ENCODE measurements around the gene ZMYM1.
"Not testable (repeated sequence)": the region's sequence is repeated elsewhere in the genome, so short reads cannot be mapped to it uniquely, and the experiment has no call there.

Gene ZMYM1

DNA sequence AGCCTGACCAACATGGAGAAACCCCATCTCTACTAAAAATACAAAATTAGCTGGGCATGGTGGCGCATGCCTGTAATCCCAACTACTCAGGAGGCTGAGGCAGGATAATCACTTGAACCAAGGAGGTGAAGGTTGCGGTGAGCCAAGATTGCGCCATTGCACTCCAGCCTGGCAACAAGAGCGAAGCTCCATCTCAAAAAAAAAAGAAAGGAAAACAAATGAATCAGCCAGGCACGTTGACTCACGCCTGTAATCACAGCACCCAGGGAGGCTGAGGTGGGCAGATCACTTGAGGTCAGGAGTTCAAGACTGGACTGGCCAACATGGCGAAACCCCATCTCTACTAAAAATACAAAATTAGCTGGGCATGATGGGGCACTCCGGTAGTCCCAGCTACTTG lies 2.8 kb upstream of the ZMYM1 start:
- DNase-seq (ENCODE audit: low spot score) = not testable (repeated sequence)

DNA sequence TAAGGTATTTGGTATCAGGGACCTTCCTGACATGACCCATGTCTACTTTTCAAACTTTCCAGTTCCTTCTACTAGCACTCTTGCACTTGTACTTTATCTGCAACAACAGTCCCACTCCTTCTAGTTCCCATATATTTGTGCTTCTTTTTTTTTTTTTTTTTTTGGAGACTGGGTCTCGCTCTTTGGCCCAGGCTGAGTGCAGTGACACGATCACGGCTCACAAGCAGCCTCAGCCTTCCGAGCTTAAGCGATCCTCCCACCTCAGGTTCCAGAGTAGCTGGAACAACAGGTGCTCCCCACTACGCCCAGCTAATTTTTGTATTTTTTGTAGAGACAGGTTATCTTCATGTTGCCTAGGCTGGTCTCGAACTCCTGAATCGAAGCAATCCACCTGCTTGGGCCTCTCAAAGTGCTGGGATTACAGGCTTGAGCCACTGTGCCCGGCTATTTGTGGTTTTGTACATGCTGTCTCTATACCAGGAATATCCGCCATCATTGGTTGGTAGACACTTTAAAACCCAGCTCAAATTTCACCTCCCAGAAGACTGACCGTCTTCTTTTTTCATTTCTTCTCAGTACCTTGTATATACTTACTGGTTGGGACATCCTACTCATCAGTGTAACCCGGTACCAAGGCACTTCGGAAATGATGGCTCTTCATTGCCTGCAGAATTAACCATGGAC lies 1.1 kb downstream of the ZMYM1 start:
- no peak for DNase-seq (ENCODE audit: low spot score)

DNA sequence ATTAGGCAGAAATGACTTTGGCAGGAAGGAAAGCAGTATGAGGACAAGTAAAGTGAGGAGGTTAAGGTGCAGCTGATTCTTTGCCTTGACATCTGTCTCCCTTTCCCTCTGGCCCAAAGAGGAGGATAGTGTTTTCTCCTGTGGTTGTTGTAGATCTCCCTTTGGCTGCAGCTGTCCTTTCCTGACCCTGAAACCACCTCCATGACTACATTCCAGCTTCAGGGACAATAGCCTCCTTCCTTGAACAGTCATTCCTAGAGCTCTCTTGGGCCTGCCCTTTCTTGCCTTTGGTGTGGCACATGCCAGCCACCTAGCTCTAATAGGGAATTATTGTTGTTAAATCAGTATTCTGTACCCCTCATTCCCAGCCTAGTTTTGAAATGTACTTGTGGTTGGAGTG lies 6.2 kb downstream of the ZMYM1 start:
- DNase-seq (ENCODE audit: low spot score) = no peak

DNA sequence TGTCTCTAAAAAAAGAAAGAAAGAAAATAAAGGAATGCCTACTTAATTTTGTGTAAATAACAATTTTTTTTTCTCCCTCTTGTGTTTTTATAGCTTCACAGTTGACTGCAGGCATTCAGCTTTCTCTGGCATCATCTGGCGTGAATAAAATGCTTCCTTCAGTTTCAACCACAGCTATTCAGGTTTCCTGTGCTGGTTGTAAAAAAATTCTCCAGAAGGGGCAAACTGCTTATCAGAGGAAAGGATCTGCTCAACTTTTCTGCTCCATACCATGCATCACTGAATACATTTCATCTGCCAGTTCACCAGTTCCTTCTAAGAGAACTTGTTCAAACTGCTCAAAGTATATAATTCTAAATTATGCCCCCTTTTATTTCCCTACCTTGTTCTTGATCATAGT lies 18.0 kb downstream of the ZMYM1 start:
- no peak for DNase-seq (ENCODE audit: low spot score)

DNA sequence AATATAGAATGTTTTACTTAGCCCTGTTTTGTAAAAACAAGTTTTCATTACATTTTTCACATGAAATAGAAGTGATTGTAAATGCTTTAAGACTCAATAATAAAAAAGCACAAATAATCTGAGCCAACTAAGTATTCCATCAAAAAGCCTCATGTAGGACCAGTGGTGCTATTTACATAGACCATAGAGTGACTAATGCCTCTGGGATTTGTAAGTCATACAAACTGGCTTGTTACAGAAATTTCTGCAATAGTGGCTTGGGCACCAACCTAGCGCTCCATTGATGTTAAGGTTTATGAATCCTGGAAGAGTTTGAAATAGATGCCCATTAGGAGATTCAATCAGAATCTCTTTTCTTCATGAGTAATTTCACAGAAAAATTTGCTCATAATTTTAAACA lies 31.9 kb downstream of the ZMYM1 start:
- DNase-seq (ENCODE audit: low spot score) = no peak

DNA sequence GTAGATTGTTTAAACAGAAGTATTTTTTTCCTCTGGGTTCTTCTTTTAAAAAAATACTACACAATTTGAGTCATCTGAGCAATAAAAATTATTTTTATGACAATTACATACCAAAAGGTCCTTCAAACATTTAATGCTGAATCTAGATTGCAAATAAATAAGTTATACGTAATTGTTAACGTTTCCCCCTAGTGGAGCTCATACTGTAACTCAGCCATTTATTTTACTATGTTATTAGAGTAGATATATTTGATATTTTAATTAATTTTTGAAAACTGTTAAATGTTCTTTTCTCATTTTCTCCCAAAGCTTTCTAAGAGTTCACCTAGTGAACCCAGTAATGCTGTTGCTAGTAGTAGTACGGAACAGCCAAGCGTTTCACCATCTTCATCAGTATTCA lies 33.5 kb downstream of the ZMYM1 start:
- DNase-seq (ENCODE audit: low spot score) = no peak

DNA sequence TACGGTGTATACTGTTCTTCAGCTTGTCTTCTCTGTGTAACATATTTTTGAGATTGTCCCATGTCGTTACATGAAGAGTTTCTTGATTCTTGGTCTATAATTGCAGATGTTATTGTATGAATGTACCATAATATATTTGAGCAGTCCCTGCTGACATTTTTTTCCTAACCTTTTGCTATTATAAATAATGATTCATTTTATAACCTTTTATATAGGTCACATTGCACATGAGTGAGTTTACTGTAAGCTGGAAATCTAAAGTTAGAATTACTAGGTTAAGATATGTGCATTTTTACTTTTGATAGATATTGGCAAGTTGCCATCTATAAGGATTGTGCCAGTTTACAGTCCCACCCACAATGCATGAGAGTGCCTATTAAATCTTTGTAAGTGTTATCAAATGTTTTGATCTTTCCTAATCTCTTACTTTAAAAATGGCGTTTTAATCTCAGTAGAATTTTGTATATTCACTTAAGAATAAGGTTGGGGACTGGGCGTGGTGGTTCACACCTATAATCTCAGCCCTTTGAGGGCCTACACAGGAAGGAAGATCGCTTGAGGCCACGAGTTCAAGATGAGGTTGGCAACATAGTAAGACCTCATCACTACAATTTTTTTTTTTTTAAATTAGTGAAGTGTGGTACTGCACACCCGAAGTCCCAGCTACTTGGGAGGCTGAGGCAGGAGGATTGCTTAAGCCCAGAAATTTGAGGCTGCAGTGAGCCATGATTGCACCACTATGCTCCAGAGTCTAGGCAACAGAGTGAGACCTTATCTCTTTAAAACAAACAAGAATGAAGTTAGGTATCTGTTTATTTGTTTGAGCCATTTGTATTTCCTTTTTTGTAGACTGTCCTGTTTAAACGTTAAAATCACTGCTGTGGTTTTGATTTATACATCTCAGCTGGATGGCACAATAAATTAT lies 36.5 kb downstream of the ZMYM1 start:
- DNase-seq (ENCODE audit: low spot score) = no peak

DNA sequence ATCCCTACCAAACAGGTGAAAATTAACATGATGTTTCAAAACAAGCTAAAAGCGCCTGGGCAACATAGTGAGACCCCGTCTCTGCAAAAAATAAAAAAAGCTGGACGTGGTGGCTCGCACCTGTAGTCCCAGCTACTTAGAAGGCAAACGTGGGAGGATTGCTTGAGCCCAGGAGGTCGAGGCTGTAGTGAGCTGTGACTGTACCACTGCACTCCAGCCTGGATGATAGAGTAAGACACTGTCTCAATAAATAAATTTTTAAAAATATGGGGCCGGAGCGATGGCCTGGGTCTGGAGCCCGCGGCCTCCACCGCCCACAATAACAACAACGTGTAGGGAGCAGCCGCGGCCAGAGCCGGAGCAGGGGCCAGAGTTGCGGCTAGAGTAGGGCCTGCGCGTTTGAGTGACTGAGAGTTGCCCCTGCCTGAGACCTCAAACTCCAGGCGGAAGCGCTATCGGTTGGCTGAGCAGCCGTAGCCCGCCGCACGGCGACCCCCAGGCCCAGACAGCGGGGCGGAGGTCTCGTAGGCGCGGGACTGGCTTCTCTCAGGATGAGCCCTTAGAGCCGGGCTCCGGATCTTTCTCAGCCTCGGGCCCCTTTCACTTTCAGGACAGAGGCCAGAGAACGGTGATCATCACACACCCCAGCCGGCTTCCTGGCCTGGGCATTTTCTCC lies 41.4 kb downstream of the ZMYM1 start:
- DNase-seq (ENCODE audit: low spot score) = no peak

DNA sequence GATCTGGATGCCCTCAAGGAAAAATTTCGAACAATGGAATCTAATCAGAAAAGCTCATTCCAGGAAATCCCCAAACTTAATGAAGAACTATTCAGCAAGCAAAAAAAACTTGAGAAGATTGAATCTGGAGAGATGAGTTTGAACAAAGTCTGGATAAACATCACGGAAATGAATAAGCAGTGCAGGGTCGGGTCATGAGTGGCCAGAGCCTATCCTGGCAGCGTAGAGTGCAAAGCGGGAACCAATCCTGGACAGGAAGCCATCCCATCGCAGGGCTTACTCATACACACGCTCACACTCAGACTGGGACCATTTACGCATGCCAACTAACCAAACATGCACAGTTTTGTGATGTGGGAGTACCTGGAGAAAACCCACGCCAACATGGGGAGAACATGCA lies 43.1 kb downstream of the ZMYM1 start:
- DNase-seq (ENCODE audit: low spot score) = no peak

DNA sequence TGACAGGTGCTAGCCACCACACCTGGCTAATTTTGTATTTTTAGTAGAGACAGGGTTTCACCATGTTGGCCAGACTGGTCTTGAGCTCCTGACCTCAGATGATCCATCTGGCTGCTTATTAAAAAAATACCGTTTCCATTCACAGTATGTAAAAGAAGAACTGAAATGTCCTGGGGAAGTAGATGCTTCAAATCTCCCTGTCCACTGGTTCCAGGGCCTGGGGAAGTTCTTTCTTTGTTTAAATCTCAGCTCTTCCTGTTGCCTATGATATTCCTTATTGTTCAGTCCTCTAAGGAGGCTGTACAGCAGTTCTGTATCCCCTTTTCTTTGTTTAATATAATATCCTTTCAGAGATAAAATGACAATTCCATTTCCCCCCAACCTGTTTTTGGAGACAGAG lies 47.4 kb downstream of the ZMYM1 start:
- DNase-seq (ENCODE audit: low spot score) = no peak

DNA sequence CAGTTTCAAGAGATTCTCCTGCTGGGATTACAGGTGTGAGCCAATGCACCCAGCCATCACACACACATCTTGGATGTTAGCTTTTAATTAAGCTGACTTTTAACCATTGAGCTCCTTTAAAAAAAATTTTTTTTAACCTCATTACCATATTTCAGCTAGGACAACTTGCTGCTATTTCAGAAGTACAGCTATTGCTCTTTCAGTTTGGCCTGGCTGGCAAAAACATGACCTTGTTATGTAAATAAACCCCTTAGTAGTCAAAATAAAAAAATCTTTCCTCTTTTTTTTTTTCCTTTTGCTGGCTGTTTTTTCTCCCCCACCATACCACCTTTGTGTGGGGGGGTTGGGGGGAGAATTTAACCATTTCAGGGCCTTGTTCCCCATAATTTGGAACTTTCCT lies 49.9 kb downstream of the ZMYM1 start:
- DNase-seq (ENCODE audit: low spot score) = no peak

DNA sequence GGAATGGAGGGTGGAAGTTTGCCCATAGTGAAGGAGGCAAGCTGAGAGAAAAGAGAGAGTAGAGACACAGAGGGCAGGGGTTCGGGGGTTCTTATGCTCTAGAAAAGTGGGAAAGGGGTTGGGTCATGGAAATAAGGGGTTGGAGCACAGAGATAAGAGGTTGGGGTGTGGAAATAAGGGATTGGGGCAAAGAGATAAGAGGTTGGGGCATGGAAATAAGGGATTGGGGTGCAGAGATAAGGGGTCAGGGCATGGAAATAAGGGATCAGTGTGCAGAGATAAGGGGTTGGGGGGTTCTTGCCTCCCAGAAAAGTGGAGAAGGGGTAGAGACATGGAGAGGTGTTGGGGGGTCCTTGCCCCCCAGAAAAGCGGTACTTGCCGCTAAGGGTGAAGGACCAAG lies 57.6 kb downstream of the ZMYM1 start:
- no peak for DNase-seq (ENCODE audit: low spot score)

DNA sequence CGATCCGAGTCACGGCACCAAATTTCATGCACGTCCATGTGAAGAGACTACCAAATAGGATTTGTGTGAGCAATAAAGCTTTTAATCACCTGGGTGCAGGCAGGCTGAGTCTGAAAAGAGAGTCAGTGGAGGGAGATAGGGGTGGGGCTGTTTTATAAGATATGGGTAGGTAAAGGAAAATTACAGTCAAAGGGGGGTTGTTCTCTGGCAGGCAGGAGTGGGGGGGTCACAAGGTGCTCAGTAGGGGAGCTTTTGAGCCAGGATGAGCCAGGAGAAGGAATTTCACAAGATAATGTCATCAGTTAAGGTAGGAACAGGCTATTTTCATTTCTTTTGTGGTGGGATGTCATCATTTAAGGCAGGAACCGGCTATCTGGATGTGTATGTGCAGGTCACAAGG lies 58.4 kb downstream of the ZMYM1 start:
- not testable (repeated sequence) for DNase-seq (ENCODE audit: low spot score)

DNA sequence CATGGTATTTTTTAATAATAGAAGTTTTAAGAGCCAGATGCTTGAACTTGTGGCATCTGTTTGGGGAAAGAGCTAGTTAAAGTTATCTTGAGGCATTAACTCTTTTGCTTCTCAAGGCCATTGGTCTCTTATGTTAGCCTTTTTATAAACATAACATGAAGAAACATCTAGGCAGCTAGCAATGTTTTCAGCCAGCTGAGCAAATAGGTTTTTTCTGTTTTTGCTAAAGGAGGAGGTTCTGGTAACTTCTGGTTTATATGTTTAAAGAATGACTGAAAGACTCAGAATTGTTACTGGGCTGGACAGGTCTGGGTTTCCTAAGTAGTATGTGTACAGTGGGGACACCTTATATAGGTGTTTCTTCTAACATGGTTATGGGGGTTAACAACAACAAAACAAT lies 63.1 kb downstream of the ZMYM1 start:
- DNase-seq (ENCODE audit: low spot score) = not testable (repeated sequence)

DNA sequence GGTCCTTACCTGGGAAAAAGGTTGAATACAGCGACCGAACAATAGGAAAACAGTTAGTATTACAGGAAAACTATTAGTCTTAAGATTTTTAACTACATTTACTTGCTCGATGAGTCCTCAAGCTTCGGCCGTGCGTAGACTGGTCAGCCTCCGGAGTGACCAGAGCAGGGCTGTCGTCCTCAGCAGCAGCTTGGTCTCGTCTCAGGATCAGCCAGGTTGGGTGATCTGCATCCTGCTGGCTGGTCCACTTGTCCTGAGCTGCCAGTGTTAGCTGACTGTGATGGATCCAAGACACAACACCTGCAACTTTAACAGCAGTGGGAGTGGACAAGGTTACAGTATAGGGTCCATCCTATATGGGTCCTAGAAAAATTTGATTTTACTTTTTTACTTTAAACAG lies 63.5 kb downstream of the ZMYM1 start:
- DNase-seq (ENCODE audit: low spot score) = not testable (repeated sequence)

DNA sequence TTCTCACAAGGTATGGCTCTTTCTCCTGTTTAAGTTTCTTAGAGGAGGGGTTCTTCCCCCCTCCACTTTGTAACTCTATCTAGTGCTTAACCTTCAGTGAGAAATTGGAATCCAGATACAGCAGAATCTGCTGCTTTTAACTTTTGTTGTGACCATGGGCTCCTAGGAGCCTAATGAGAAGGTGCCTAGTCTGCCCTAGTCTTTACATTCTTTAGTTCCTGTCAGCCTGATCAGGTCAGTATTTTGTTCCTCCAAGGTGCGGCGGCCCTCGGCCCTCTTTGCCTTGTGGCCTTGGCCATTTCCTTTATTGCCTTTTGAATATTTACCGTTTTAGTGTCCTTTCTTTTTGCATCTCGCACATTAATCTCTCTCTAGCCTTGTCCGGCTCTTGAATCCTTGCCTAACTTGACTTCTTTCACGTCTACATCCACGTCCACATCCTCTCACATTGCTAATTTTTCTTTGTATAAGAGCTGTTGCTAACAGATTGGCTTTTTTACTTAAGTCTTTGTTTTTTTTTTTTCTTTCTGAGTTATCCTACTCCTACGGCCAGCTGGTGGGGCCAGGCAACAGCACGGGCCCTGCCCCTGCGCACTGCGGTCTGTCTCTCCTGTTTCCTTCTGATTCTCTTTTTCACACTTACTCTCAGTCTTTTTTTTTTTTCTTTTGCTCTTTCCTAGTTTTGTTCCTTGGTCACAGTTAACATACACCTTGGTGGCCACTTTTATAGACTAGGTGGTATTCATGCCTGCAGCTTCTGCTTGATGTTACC lies 64.7 kb downstream of the ZMYM1 start:
- DNase-seq (ENCODE audit: low spot score) = no peak

DNA sequence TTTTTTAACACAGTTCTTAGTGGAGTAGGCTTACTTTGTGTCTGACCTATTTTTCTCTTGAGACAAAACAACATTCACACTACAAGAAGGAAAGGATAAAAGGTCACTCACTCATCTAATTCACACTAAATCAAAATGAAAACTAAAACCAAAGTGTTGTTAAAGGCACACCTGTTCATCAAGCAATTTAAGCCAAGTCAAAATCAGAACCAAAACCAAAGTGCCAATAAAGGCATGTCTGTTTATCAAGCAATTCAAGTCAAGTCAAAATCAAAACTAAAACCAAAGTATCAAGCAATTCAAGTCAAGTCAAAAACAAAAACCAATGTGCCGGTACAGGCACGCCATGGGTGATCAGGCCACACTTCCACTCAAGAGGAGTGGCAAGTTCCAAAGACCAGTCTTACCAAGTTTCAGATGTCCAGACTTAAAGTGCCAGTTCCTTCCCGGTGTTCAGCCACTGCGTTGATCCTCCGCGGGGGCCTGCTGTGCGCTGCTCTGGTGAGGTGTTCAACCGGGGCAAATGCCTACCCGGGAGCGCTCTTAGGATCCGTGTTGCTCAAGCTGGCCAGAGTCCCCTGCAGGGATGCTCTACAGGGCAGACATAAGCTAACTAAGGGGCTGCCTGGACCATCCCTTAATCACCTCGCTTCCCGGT lies 66.8 kb downstream of the ZMYM1 start:
- DNase-seq (ENCODE audit: low spot score) = not testable (repeated sequence)

DNA sequence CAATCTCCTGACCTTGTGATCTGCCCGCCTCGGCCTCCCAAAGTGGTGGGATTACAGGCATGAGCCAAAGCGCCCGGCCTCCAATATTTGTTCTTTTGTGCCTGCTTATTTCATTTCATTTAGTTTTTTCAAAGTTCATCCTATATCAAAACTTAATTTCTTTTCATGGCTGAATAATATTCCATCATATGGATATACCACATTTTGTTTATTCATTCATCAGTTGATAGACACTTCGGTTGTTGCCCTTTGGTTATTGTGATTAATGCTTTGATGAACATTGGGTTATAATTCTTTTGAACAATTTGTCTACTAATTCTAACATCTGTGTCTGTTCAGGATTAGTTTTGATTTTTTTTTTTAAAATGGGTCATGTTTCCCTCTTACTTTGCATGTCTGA lies 72.0 kb downstream of the ZMYM1 start:
- no peak for DNase-seq (ENCODE audit: low spot score)

DNA sequence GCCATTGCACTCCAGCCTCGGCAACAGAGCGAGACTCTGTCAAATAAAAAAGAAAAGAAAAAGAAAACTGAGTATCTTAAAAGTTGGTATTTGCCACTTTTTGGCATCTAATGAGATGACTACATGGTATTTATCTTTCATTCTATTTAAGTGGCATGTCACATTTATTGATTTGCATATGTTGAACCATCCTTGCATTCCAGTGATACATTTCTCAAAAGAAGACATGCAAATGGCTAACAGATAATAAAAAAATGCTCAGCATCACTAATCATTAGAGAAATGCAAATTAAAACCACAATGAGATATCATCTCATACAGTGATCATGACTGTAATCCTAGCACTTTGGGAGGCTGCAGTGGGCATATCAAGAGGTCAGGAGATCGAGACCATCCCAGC lies 85.7 kb downstream of the ZMYM1 start:
- no peak for DNase-seq (ENCODE audit: low spot score)
